Activated naive CD4-positive, alpha-beta T cell treated with anti-CD3 and anti-CD28 coated beads for 36 hours (primary cell): ENCODE measurements around the gene PRM3. TPM values are rescaled to one million over a fixed set of nuclear protein-coding genes. Genes with fewer than 3 reads are reported as not detected.
A peak's percentile ranks its signal among the peaks of the same experiment; 100 is the strongest.

Source experiments
- CTCF ChIA-PET: fragments of 350-600 bp; sonication (Branson Sonifier 250); formaldehyde crosslinking; loops from one replicate; lab custom pipeline; 2021; ENCODE audit warnings: antibody characterized with exemption; lab: Charles Lee
- DNase-seq: peaks from one replicate; pipeline ENCODE4 v3.0.0-alpha.2; 2020
- H3K27ac Mint-ChIP-seq: one replicate; pipeline ENCODE4 v1.8.0; 2021; ENCODE audit warnings: mild to moderate bottlenecking, mixed read lengths
- H3K27me3 Mint-ChIP-seq: one replicate; pipeline ENCODE4 v1.8.0; 2021; ENCODE audit warnings: low read depth, mixed read lengths
- H3K36me3 Mint-ChIP-seq: one replicate; pipeline ENCODE4 v1.8.0; 2021; ENCODE audit warnings: low read depth, mixed read lengths
- H3K4me1 Mint-ChIP-seq: one replicate; pipeline ENCODE4 v1.8.0; 2021; ENCODE audit warnings: low read depth, mixed read lengths
- H3K4me3 Mint-ChIP-seq: one replicate; pipeline ENCODE4 v1.8.0; 2021; ENCODE audit warnings: mild to moderate bottlenecking, moderate library complexity, mixed read lengths
- H3K9me3 Mint-ChIP-seq: one replicate; pipeline ENCODE4 v1.8.0; 2021; ENCODE audit warnings: mixed read lengths
- intact Hi-C: fragments of 100-400 bp; cut with micrococcal nuclease; formaldehyde crosslinking; loops from one replicate; pipeline ENCODE4 v1.15.1; 2023
- total RNA-seq, 2 experiments: library from RNA; stranded (reverse); gene quantifications; one replicate each; pipeline ENCODE4 v1.2.3, GENCODE V29; 2021

The PRM3 gene
- total RNA-seq, 2 experiments from 2014 or later: not detected

GRCh38 chr16:11276143-11276895 is 2.9 kb upstream of the PRM3 start, which contains the start of gene PRM2:
TSS of gene PRM2 (minus strand) at chr16:11276480. CDS start at chr16:11276370, 110 bp downstream.
- H3K36me3 Mint-ChIP-seq: no peaks in the 10 kb centered on the region
- no peak within 1 kb of the TSS for H3K4me3 Mint-ChIP-seq
- intact Hi-C loops: no loop called here
- no peaks in the 10 kb centered on the region for H3K27me3 Mint-ChIP-seq
- DNase-seq: no peak
- peaks cover 1% of the 10 kb centered on the region for H3K4me1 Mint-ChIP-seq
- H3K27ac Mint-ChIP-seq: no peak within 1 kb of the TSS
- CTCF ChIA-PET: no interaction called here
- no peaks in the 10 kb centered on the region for H3K9me3 Mint-ChIP-seq

GRCh38 chr16:11274964-11275363 is 1.5 kb upstream of the PRM3 start:
- intact Hi-C loops: no loop called here
- no peak overlapping the region for H3K27ac Mint-ChIP-seq
- no peak overlapping the region for H3K4me3 Mint-ChIP-seq
- no peaks in the 10 kb centered on the region for H3K9me3 Mint-ChIP-seq
- CTCF ChIA-PET: interaction anchor here (0.7 kb wide), 1 partner anchor 18 kb away, joined by 5 read pairs; no protein-coding TSS in a partner anchor
- no peak for DNase-seq
- H3K36me3 Mint-ChIP-seq: no peaks in the 10 kb centered on the region
- H3K4me1 Mint-ChIP-seq: peaks cover 1% of the 10 kb centered on the region
- H3K27me3 Mint-ChIP-seq: no peaks in the 10 kb centered on the region

- no peak for DNase-seq
- CTCF ChIA-PET: interaction anchor here (0.7 to 1.6 kb wide), 2 partner anchors 98 to 123 kb away, joined by 3 read pairs; no protein-coding TSS in a partner anchor
- intact Hi-C loops: no loop called here
- Mint-ChIP-seq H3K27ac (no peak overlapping the region), H3K27me3 (no peaks in the 10 kb centered on the region), H3K4me3 (no peak overlapping the region), H3K36me3 (no peaks in the 10 kb centered on the region), H3K9me3 (no peaks in the 10 kb centered on the region), H3K4me1 (peaks cover 1% of the 10 kb centered on the region)
Measured at GRCh38 chr16:11273721-11274324, 394 bp upstream of the PRM3 start.

- peaks cover 1% of the 10 kb centered on the region for H3K4me1 Mint-ChIP-seq
- CTCF ChIA-PET: interaction anchor here (0.7 to 1.6 kb wide), 2 partner anchors 11 to 99 kb away, joined by 3 to 4 read pairs; no protein-coding TSS in a partner anchor
- intact Hi-C loops: no loop called here
- H3K4me3 Mint-ChIP-seq: no peak overlapping the region
- no peaks in the 10 kb centered on the region for H3K27me3 Mint-ChIP-seq
- H3K36me3 Mint-ChIP-seq: no peaks in the 10 kb centered on the region
- H3K27ac Mint-ChIP-seq: no peak overlapping the region
- H3K9me3 Mint-ChIP-seq: no peaks in the 10 kb centered on the region
- no peak for DNase-seq
Measured at GRCh38 chr16:11272484-11272883, 945 bp downstream of the PRM3 start.

- CTCF ChIA-PET: no interaction called here
- intact Hi-C loops: no loop called here
- H3K4me3 Mint-ChIP-seq: no peak overlapping the region
- no peak overlapping the region for H3K27ac Mint-ChIP-seq
- no peaks in the 10 kb centered on the region for H3K36me3 Mint-ChIP-seq
- peaks cover 1% of the 10 kb centered on the region for H3K4me1 Mint-ChIP-seq
- no peaks in the 10 kb centered on the region for H3K27me3 Mint-ChIP-seq
- no peak for DNase-seq
- no peaks in the 10 kb centered on the region for H3K9me3 Mint-ChIP-seq
Measured at GRCh38 chr16:11271610-11272009, 1.8 kb downstream of the PRM3 start.

GRCh38 chr16:11270602-11271162 is 2.7 kb downstream of the PRM3 start:
- H3K4me1 Mint-ChIP-seq: peaks cover 1% of the 10 kb centered on the region
- H3K36me3 Mint-ChIP-seq: no peaks in the 10 kb centered on the region
- no peaks in the 10 kb centered on the region for H3K9me3 Mint-ChIP-seq
- no peak overlapping the region for H3K4me3 Mint-ChIP-seq
- CTCF ChIA-PET: no interaction called here
- H3K27me3 Mint-ChIP-seq: no peaks in the 10 kb centered on the region
- no peak for DNase-seq
- intact Hi-C loops: no loop called here
- H3K27ac Mint-ChIP-seq: no peak overlapping the region

GRCh38 chr16:11268921-11269375 is 4.5 kb downstream of the PRM3 start, which contains the start of gene TNP2:
TSS of gene TNP2 (minus strand) at chr16:11269325. CDS start at chr16:11269262, 63 bp downstream.
- DNase-seq: no peak
- Mint-ChIP-seq H3K27ac (no peak within 1 kb of the TSS), H3K4me1 (peaks cover 11% of the 10 kb centered on the region), H3K27me3 (no peaks in the 10 kb centered on the region), H3K9me3 (no peaks in the 10 kb centered on the region), H3K4me3 (no peak within 1 kb of the TSS), H3K36me3 (no peaks in the 10 kb centered on the region)
- CTCF ChIA-PET: interaction anchor here (0.6 kb wide), 1 partner anchor 1259 kb away, joined by 4 read pairs; no protein-coding TSS in a partner anchor
- intact Hi-C loops: no loop called here

- no peaks in the 10 kb centered on the region for H3K27me3 Mint-ChIP-seq
- intact Hi-C loops: no loop called here
- H3K4me3 Mint-ChIP-seq: no peak overlapping the region
- H3K4me1 Mint-ChIP-seq: peaks cover 25% of the 10 kb centered on the region
- H3K27ac Mint-ChIP-seq: no peak overlapping the region
- no peaks in the 10 kb centered on the region for H3K9me3 Mint-ChIP-seq
- H3K36me3 Mint-ChIP-seq: no peaks in the 10 kb centered on the region
- DNase-seq: no peak
- CTCF ChIA-PET: interaction anchor here (0.5 to 2.1 kb wide), 3 partner anchors 15 to 88 kb away, joined by 3 to 10 read pairs (median 4); no protein-coding TSS in a partner anchor
Measured at GRCh38 chr16:11265124-11265523, 8.3 kb downstream of the PRM3 start.

- H3K9me3 Mint-ChIP-seq: no peaks in the 10 kb centered on the region
- peaks cover 28% of the 10 kb centered on the region for H3K4me1 Mint-ChIP-seq
- DNase-seq: no peak
- no peaks in the 10 kb centered on the region for H3K36me3 Mint-ChIP-seq
- intact Hi-C loops: no loop called here
- CTCF ChIA-PET: interaction anchor here (0.5 to 2.1 kb wide), 6 partner anchors 9 to 281 kb away, joined by 3 to 10 read pairs (median 4); no protein-coding TSS in a partner anchor
- peak overlapping the region; percentile 90 for H3K27ac Mint-ChIP-seq
- H3K27me3 Mint-ChIP-seq: no peaks in the 10 kb centered on the region
- H3K4me3 Mint-ChIP-seq: peak overlapping the region; percentile 29
Measured at GRCh38 chr16:11264155-11264832, 9.1 kb downstream of the PRM3 start.

GRCh38 chr16:11263737-11264136 is 9.7 kb downstream of the PRM3 start:
- H3K36me3 Mint-ChIP-seq: no peaks in the 10 kb centered on the region
- CTCF ChIA-PET: interaction anchor here (0.6 to 2.1 kb wide), 6 partner anchors 9 to 280 kb away, joined by 3 to 10 read pairs (median 4); no protein-coding TSS in a partner anchor
- H3K27ac Mint-ChIP-seq: peak overlapping the region; percentile 90
- H3K4me1 Mint-ChIP-seq: peaks cover 33% of the 10 kb centered on the region
- H3K9me3 Mint-ChIP-seq: no peaks in the 10 kb centered on the region
- DNase-seq: peak; percentile 78
- H3K27me3 Mint-ChIP-seq: no peaks in the 10 kb centered on the region
- intact Hi-C loops: loop anchor here (1.0 kb wide), 1 partner anchor 91 kb away; no protein-coding TSS in a partner anchor
- peak overlapping the region; percentile 29 for H3K4me3 Mint-ChIP-seq

- CTCF ChIA-PET: interaction anchor here (0.6 to 2.1 kb wide), 8 partner anchors 8 to 292 kb away, joined by 4 to 10 read pairs (median 4); no protein-coding TSS in a partner anchor
- H3K27ac Mint-ChIP-seq: peak overlapping the region; percentile 90
- no peak for DNase-seq
- H3K27me3 Mint-ChIP-seq: no peaks in the 10 kb centered on the region
- H3K4me1 Mint-ChIP-seq: peaks cover 40% of the 10 kb centered on the region
- H3K4me3 Mint-ChIP-seq: no peak overlapping the region
- intact Hi-C loops: loop anchor here (1.0 kb wide), 1 partner anchor 91 kb away; no protein-coding TSS in a partner anchor
- no peaks in the 10 kb centered on the region for H3K9me3 Mint-ChIP-seq
- no peaks in the 10 kb centered on the region for H3K36me3 Mint-ChIP-seq
Measured at GRCh38 chr16:11262915-11263314, 10.5 kb downstream of the PRM3 start.
